ENCODE data around the gene SNCA.
A peak's percentile ranks its signal among the peaks of the same experiment; 100 is the strongest.

SNCA gene

DNA sequence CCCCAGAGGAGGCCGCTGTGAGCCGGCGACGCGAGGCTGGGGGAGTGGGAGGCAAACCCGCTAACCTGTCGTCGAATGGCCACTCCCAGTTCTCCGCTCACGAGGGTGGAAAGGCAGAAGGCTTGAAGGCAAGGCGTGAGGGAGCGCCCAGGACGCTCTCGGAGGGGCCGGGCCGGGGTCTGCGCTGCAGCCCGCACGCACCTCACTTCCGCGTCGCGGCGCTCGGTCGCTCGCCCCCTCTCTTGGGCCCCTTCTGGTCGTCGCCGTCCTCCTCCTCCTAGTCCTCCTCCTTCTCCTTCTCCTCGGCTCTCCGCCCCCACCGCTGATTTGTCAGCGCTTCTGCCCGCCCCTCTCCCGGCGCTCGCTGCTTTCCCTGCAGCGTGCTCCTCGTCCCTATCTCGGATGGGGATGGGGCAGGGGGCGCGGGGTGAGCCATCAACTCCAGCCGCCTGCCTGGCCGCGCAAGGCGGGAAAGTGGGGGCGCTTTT lies at the start of gene SNCA:
SNCA (minus strand) TSS at position 265 of the 488 bp plus-strand sequence. CDS start 1,494 bp downstream, outside the sequence.
- DNase-seq (ENCODE audit: low read depth, low spot score) = no peak

DNA sequence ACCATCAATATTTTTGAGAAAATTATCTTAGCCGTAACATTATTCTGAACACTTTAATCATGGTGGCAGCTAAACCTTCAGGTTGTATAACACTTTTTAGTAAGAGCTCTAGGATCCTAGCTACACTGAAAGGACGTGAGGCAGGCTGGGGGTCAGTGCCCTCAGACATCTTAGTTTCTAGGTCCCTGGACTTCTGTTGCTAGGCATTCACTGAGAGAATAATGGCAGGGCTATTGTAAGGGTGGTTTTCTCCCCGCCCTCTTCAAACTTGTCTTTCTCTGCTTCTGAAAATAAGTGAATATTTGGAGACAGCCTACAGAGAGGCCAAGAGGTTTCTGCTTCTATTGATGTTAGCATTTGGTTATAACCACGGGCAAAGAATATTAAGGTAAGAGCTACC lies 42.3 kb upstream of the SNCA start:
- no peak for DNase-seq (ENCODE audit: low read depth, low spot score)
- no peak overlapping the region for H3K27ac ChIP-seq

More for the DNA sequence above, at the start of gene SNCA:
- H3K27ac ChIP-seq = peak within 1 kb of the TSS; percentile 36

DNA sequence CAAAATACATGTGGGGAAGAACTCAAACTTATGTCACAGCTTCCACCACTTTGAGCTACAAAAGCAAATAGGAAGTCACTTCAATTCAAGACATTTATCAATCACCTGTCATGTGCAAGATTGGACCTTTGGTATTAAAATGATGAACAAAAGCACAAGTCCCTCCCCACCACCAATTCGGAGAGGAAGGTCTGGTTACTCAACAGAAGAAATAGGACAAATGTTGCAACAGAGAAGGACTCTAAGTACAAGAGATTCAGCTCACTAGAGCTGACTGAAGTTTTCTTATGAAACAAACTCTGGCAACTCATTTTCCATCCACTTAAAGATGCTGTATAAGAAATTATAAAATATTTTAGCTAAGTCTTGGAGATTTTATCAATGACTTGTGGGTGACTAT lies 41.6 kb upstream of the SNCA start:
- DNase-seq (ENCODE audit: low read depth, low spot score) = no peak
- H3K27ac ChIP-seq = no peak overlapping the region

DNA sequence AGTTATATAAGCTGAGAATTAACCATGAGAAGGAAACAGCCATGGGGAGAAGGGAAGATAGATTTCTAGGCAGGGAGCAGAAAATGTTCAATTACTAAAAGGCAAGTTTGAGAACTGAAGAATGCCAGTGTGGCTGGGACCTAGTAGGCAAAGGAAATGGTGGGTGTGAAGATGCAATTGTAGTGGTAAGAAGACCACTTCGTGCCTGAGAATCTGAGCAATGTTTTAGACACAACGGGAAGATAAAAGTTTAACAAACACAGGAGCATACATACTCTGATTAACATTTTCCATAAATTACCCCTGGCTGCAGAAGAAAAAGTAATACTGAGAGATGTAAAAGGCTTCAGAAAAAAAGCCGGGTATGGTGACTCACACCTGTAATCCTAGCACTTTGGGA lies 39.6 kb upstream of the SNCA start:
- no peak for DNase-seq (ENCODE audit: low read depth, low spot score)
- no peak overlapping the region for H3K27ac ChIP-seq

DNA sequence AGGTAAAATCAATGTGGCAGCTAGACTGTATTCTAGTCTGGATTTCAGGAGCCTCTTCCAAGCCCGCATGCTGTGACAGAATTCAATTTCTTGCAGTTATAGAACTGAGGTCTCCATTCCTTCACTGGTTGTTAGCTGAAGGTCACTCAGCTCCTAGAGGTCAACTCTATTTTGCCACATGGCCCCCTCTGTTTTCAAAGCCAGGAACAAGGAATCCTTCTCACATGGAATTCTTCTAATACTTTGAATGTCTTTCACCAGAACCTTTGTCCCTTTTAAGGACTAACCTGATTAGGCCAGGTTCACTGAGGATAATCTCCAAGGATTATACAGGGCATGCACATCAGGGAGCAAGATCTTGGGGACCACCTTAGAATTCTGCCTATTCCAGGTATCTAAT lies 34.2 kb upstream of the SNCA start:
- no peak for DNase-seq (ENCODE audit: low read depth, low spot score)
- H3K27ac ChIP-seq = no peak overlapping the region

DNA sequence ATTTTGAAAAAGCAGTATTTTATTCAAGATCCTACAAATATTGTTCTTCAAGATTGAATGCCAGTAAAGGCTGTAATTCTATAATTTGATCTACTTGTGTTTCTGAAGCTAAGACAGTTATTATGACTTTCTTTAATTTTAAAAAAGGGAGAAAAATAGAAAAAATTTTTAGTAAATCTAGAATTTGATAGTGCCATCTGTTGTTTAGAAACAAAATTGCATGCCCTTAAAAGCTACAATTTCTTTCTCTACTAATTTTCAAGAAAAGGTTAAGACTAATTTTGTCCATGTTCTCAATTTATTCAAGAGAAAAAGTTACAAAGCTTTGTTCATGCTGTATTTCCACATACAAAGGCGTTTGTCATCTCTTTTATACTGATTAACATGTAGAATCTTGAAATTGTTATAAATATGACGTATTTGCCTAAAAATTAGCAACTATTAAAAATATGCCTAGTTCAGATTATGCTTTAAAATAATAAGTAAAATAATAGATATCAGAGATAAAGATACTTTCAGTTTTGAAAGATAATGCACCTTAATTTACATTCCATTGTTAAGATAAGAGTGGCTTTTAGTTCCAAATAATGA lies 32.1 kb upstream of the SNCA start:
- H3K27ac ChIP-seq = no peak overlapping the region
- no peak for DNase-seq (ENCODE audit: low read depth, low spot score)

DNA sequence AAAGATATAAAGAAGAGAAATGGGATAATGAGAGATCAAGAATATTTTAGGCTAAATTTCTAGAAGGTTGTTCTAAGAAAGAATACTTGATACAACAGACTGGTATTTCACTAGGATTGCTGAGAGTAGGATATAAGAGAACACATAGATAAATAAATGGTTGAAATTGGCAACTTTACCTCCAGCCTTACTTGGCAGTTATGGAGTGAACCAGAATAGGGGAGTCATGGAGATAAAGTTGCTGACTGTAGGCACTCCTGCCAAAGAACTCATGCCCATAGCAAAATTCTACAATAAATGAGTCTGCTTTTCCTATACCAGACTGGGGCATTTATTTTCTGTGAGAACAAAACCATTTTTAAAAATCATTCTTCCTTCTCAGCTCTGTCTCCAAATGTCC lies 31.3 kb upstream of the SNCA start:
- no peak overlapping the region for H3K27ac ChIP-seq
- DNase-seq (ENCODE audit: low read depth, low spot score) = no peak

DNA sequence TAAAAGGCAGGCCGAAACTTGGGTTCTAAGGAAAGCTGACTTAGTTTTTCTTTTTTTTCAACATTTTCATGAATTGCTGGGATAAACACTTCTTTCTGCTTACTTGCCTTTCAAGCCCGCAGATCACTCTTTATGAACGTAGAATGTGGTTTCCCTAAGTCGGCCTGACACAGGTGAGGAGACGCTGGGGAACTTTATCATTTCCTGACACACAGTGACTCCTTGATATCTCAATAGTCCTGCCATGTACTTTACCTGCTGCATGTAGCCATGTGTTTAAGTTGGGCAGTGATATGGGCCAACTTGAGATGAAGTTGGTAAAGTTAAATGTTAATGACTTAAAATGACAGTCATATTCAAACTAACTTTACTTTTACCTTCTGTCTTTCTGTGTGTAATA lies 26.6 kb upstream of the SNCA start:
- no peak for DNase-seq (ENCODE audit: low read depth, low spot score)

DNA sequence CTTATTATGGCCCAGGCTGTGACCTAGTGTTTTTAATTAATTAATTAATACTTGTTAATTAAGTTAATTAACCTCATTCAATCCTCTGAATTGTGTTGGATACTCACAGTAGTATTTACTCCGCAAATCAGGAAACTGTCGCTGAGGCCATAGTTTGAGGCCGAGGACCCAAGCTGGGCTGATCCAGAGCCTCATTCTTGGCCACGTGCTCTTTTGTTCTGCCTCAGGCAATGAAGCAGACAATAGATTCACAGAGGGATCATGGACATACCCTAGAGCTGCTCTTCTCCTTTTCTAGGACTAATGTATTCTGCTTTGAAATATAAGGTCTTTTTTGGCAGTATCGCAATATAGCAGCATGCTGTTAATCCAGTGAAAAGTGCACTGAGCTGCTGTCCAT lies 24.0 kb upstream of the SNCA start:
- no peak for DNase-seq (ENCODE audit: low read depth, low spot score)
- H3K27ac ChIP-seq = no peak overlapping the region

More for the DNA sequence above, 26.6 kb upstream of the SNCA start:
- no peak overlapping the region for H3K27ac ChIP-seq

DNA sequence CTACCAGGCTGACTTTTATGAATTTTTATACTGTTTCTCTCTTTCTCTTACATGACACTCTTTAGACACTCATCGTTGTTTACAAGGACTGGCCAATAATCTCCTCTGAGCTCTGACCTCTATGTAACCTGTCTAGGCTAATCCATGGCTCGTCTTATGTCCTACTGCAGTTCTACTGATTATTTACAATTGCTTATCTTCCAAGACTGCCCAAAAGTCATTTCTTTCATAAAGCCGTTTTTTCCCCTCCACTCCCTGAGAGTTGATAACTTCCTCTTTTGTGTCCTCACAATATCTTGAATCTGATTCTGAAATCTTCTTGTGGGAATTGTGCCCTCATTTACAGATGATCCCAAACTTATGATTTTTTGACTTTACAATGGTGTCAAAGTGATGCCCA lies 18.3 kb upstream of the SNCA start:
- DNase-seq (ENCODE audit: low read depth, low spot score) = no peak
- H3K27ac ChIP-seq = no peak overlapping the region

DNA sequence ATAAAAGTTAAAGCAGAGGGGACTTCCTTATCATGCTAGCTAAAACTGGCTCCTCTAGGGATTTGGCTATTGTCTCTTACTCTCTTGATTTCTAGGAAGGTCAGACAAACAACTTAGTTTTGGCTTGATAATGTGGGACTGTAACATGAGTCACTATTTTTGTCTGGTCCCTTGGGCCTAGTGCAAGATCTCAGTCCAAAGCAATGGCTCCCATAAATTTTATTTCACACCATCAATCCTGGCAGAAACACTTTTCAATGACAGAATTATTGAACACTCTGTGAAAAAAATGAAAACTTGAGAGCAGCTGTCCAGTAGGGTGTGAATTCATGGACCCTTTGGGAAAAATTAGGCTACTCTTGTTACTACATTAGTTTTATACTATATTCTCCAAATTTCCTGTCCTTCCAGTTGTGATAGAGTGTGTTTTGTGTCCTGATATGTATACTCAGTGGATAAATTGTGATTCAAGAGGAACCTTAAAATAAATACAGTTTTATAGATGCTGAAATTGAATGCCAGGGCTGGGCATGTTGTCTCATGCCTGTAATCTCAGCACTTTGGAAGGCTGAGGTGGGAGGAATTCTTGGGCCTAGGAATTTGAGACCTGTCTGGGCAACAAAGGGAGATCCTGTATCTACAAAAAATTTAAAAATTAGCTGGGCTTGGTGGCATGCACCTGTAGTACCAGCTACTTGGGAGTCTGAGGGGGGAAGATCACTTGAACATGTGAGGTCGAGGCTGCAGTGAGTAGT lies 10.8 kb upstream of the SNCA start:
- H3K27ac ChIP-seq = peak overlapping the region; percentile 86
- peak; percentile 34 for DNase-seq (ENCODE audit: low read depth, low spot score)

DNA sequence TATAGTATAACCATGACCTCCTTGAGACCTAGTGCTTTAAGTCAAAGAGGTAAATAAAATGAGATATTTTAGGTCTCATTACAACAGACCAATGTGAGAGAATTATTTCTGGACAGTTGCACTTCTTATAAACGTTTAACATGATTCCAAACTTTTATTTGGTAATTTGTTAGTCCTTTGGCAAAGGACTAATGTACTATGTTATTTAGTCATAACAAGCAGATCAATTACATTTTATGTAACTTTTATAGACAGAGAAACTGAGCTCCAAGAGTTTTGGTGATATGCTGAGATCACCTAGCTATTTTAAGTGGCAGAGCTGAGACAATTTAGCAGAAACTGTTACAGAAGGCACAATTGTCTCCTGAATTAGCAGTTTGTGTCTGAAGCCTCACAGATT lies 2.6 kb upstream of the SNCA start:
- no peak for DNase-seq (ENCODE audit: low read depth, low spot score)
- H3K27ac ChIP-seq = no peak overlapping the region

DNA sequence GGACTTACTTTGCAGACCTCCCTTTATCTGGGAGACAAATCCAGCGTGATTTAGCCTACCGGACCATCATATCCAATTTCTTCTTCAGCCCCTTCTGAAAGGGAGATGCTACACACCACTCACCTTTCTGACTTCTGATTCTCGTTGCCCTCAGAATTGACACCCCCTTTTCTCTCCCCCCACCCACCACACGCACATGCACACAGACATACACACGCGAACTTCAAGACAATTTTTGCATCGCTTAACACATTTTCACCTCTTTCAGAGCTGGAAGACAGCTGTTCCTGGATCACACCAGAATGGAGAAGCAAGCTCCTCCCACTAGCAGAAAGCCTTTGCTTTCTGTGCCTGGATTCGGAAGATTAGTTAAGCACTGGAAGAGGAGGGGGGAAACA lies 1.0 kb upstream of the SNCA start:
- peak overlapping the region; percentile 36 for H3K27ac ChIP-seq
- no peak for DNase-seq (ENCODE audit: low read depth, low spot score)

DNA sequence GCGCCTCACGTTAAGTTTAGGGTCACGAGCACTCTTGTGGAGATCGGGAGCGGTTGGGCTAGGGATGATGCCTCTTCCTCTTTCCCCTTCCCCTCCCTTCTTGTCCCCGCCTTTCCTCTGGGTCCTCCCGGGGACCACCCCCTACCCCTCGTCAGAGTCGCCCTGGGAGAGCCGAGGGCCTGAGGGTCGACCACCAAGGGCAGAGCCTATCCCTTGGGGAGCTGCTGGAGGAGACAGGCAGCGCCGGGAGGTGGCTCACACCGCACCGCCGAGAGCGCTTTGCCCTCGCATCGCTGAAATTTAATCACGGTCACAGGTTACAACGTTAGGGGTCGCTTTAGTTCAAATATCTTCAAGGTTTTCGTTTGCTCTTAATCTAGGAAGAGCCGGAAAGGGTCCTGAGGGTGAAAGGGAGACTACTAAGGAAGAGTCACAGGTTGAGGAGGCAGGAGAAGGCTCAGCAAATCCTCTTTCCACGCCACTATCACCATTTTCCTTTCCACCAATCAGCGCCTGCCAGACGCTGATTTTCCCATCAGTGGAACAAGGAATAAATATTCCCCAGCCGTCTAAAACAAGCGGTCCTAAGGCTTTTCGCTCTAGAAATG lies 528 bp upstream of the SNCA start:
- no peak for DNase-seq (ENCODE audit: low read depth, low spot score)
- peak overlapping the region; percentile 36 for H3K27ac ChIP-seq

DNA sequence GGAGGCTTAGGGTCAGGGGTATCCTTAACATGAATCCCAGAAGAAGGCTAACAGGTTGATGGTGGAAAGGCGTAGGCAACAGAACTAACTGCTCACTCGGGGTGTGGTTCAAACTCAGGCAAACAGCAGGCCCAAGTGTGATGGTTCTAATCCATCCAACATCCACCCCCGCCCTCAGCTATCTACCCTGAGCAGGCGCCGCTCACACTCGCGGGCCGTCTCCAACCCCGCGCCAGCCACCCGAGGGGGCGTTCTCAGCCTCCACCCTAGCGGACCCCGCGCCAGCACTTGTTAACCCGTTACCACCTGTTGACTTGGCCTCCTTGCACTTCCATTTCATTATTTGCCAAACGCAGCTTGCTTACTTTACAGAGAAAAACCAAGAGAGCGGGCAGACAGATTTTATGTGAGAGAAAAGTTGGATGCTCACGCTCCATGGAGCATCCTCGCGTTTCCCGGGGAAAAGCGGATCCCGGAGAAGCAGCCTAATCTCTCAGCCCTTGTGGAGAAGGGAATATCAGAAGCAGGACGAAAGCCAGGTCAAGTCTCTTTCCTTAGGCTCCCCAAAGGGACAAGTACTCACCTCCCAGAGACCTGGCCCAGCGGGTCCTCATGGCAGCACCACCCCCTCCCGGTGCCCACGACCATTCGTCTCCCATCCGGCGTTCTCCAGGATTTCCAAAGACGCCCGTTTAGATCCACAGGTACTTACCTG lies 773 bp downstream of the SNCA start:
- no peak for DNase-seq (ENCODE audit: low read depth, low spot score)
- H3K27ac ChIP-seq = peak overlapping the region; percentile 36

DNA sequence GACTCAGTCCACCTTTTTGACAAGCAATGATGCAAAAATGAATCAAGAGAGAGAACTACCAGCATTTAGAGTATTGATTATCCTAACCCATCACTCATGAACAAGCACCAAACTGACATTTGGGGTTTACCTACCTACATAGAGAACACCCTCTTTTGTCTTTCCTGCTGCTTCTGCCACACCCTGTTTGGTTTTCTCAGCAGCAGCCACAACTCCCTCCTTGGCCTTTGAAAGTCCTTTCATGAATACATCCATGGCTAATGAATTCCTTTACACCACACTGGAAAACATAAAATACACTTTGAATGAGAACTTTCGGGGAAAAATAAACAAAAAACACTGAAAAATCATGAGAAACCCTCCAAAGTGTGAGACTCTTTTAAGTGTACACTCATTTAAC lies 1.5 kb downstream of the SNCA start:
- no peak overlapping the region for H3K27ac ChIP-seq
- DNase-seq (ENCODE audit: low read depth, low spot score) = no peak

DNA sequence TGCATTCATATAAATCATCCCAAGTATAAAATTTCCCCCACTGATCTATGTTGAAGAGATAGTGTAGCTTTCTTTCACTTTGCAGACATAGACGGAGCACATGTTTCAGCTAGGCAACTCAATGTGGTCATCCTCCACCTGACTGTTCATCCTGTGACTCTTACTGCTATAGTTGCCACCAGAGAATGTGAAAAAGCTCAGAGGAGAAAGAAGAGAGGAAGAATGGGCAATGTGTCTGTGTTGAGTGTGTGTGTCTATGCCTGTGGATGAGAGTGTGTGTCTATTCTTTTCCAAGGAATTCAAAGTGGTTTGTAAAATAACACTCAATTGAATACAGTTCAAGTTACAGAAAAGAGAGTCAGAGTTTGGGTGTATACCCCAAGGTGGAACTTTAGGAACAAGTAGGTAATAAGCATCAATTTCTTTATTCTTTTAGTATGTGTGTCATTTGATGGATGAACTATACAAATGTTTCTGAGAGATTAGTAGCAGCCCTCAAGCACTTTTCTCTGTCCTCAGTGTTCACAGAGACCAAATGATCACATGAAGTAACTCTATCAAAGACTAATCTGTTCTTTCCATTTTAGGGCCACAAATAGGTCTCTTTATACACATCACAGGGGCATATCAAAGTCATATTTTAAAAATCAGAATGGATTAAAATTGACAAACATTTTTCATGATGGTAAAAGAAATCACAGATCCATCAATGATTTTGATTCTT lies 2.3 kb downstream of the SNCA start:
- DNase-seq (ENCODE audit: low read depth, low spot score) = no peak

DNA sequence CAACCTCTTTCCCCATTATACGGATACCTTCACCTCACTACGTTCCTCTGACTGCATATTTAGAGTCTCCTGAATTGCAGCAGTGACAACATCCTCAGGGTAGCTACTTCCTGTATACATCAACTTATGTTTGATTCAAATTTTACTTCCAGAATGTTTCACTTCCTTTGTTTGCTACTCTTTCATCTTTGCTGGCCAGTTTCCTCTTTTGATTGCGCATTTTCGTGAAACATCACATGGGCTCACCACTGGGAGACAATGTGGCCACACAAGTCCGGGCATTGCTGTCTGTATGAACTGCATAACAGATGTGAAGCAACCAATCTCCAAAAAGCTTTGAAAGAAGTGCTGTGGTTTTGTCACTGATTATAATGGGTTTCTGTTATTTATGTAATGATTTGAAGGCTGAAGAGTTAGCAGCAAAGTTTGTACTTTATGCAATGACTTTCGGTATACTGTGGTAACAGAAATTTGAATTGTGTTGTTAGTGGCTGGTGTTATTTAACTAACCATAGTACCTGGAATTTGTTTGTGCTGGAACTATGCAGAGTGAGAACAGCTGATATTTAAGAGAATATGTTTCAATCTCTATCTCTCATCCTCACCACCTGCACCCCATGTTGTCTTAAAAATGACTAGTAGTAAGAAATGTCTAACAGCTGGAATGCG lies 7.4 kb downstream of the SNCA start:
- H3K27ac ChIP-seq = peak overlapping the region; percentile 60
- DNase-seq (ENCODE audit: low read depth, low spot score) = peak; percentile 36

More for the DNA sequence above, 2.3 kb downstream of the SNCA start:
- H3K27ac ChIP-seq = no peak overlapping the region

DNA sequence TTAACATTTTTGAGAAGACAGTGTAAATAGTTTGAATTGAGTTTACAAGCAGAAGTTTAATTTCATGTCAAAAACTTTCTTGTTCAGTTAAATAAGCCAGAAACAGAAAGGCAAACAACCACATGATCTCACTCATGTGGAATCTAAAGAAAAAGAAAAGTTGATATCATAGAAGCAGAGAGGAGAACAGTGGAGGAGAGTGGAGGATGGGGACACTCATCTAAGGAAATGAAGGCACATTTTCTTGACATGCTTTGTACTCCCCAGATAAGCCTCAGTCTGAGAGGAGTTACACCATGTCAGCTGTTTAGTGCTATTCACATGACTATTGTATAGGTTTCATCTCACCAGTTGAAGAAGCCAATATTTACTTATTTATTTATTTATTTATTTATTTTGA lies 13.5 kb downstream of the SNCA start:
- no peak overlapping the region for H3K27ac ChIP-seq
- DNase-seq (ENCODE audit: low read depth, low spot score) = no peak

DNA sequence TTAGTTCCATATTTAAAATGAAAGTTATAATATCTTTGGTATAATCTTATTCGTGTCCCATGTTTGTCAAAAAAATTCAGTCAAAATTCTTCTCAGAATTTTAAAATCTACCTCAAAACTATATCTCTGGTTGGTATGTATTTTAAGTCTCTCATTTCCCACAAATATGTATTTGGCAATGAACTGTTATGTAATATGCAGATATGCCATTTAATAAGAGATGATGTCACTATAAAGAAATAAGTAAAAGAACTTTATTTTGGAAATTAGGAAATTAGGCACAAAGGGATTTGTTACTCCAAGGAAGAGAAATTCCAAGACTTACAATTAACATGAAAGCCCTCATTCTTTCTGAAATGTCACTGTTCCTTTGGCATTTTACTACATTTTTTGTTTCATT lies 15.3 kb downstream of the SNCA start:
- no peak for DNase-seq (ENCODE audit: low read depth, low spot score)
- no peak overlapping the region for H3K27ac ChIP-seq
